H1 (cell line): ENCODE measurements around the gene PHLPP1. TPM values are rescaled to one million over a fixed set of nuclear protein-coding genes. Genes with fewer than 3 reads are reported as not detected.

Experiments used
- ASH2L ChIP-seq: fragments of 200-600, 300-600 bp; sonication (generic); IDR thresholded peaks from one replicate; pipeline ENCODE4 v1.7.1; 2017; ENCODE audit warnings: low read length
- ATF2 ChIP-seq: IDR thresholded peaks from 2 replicates; pipeline ENCODE4 v1.6.1; 2012; ENCODE audit warnings: low read length, inconsistent platforms
- BACH1 ChIP-seq: IDR thresholded peaks from 2 replicates; pipeline ENCODE4 v1.6.1; 2012; ENCODE audit warnings: low read length, improper control_type of control experiment
- CEBPB ChIP-seq: IDR thresholded peaks from 2 replicates; pipeline ENCODE4 v1.6.1; 2012; ENCODE audit warnings: low read depth, low read length
- E2F6 ChIP-seq: IDR thresholded peaks from 2 replicates; pipeline ENCODE4 v1.6.1; 2012; ENCODE audit warnings: inconsistent platforms
- EP300 ChIP-seq, 2 experiments: IDR thresholded peaks; 1 replicate in 1 of 2; 2 replicates in 1 of 2; pipeline ENCODE4 v1.6.1; 2011 to 2012; ENCODE audit warnings: low read depth in 2 of 2, low read length in 2 of 2, mild to moderate bottlenecking in 2 of 2, borderline replicate concordance in 1 of 2, inconsistent platforms in 1 of 2, moderate library complexity in 1 of 2
- EZH2 ChIP-seq: fragments of 200-600 bp; sonication (generic); IDR thresholded peaks from 2 replicates; pipeline ENCODE4 v1.7.1; 2012; ENCODE audit warnings: low read depth, mild to moderate bottlenecking, moderate library complexity, low read length, inconsistent platforms; ENCODE audit not compliant: severe bottlenecking
- GABPA ChIP-seq: IDR thresholded peaks from 2 replicates; pipeline ENCODE4 v1.6.1; 2011; ENCODE audit warnings: mild to moderate bottlenecking, low read length, moderate library complexity, borderline replicate concordance; ENCODE audit not compliant: insufficient read depth
- GTF2F1 ChIP-seq: IDR thresholded peaks from 2 replicates; pipeline ENCODE4 v1.6.1; 2012; ENCODE audit warnings: low read depth, low read length, improper control_type of control experiment, borderline replicate concordance
- KDM1A ChIP-seq: fragments of 200-600, 300-600 bp; sonication (generic); IDR thresholded peaks from 2 replicates; pipeline ENCODE4 v1.7.1; 2016; ENCODE audit warnings: mild to moderate bottlenecking, low read length, borderline replicate concordance
- MAFK ChIP-seq: IDR thresholded peaks from 2 replicates; pipeline ENCODE4 v1.6.1; 2012; ENCODE audit warnings: low read depth, mild to moderate bottlenecking, improper control_type of control experiment, low read length
- MAX ChIP-seq: IDR thresholded peaks from 2 replicates; pipeline ENCODE4 v1.6.1; 2012; ENCODE audit warnings: inconsistent platforms
- PHF8 ChIP-seq: fragments of 200-600 bp; sonication (generic); conservative IDR thresholded peaks from 2 replicates; pipeline ENCODE4 v1.7.1; 2012; ENCODE audit warnings: low read depth, mild to moderate bottlenecking, inconsistent platforms, low read length, moderate library complexity
- POLR2A ChIP-seq, 2 experiments: IDR thresholded peaks; 1 replicate in 1 of 2; 2 replicates in 1 of 2; pipeline ENCODE4 v1.6.1; 2011; ENCODE audit warnings: low read depth in 2 of 2, low read length in 2 of 2, mild to moderate bottlenecking in 2 of 2; ENCODE audit errors: control extremely low read depth in 1 of 2
- POU5F1 ChIP-seq: IDR thresholded peaks from 2 replicates; pipeline ENCODE4 v1.6.1; 2011; ENCODE audit warnings: low read depth, mild to moderate bottlenecking, low read length, moderate library complexity
- RFX5 ChIP-seq: IDR thresholded peaks from 2 replicates; pipeline ENCODE4 v1.6.1; 2011; ENCODE audit warnings: low read depth, low read length, improper control_type of control experiment, borderline replicate concordance
- RNF2 ChIP-seq: fragments of 200-900, 300-1000 bp; sonication (generic); IDR thresholded peaks from 2 replicates; pipeline ENCODE4 v1.7.1; 2016; ENCODE audit warnings: borderline replicate concordance, low read depth, mild to moderate bottlenecking, antibody characterized with exemption, low read length; ENCODE audit not compliant: poor library complexity, severe bottlenecking; ENCODE audit errors: missing control alignments
- RXRA ChIP-seq: IDR thresholded peaks from 2 replicates; pipeline ENCODE4 v1.6.1; 2011; ENCODE audit warnings: low read depth, mild to moderate bottlenecking, low read length, moderate library complexity; ENCODE audit not compliant: insufficient read depth
- SAP30 ChIP-seq: fragments of 300-600 bp; sonication (generic); IDR thresholded peaks from 2 replicates; pipeline ENCODE4 v1.7.1; 2012; ENCODE audit warnings: low read length, moderate library complexity, mild to moderate bottlenecking, inconsistent platforms; ENCODE audit not compliant: insufficient read depth, insufficient replicate concordance
- SIRT6 ChIP-seq: IDR thresholded peaks from one replicate; pipeline ENCODE4 v1.7.1; 2012; ENCODE audit warnings: low read length, inconsistent platforms
- SP2 ChIP-seq: IDR thresholded peaks from 2 replicates; pipeline ENCODE4 v1.6.1; 2012; ENCODE audit warnings: mild to moderate bottlenecking, low read length, inconsistent platforms
- SUZ12 ChIP-seq: fragments of 200-600 bp; sonication (generic); IDR thresholded peaks from 2 replicates; pipeline ENCODE4 v1.6.1; 2012; ENCODE audit warnings: mild to moderate bottlenecking, inconsistent platforms, low read length, moderate library complexity, mixed read lengths
- YY1 ChIP-seq: IDR thresholded peaks from 2 replicates; pipeline ENCODE4 v1.6.1; 2011; ENCODE audit warnings: low read depth, mild to moderate bottlenecking, low read length
- ZNF274 ChIP-seq: IDR thresholded peaks from 2 replicates; pipeline ENCODE4 v1.7.0; 2012; ENCODE audit warnings: low read length, borderline replicate concordance; ENCODE audit errors: extremely low read depth
- polyA plus RNA-seq, 7 experiments: library from polyadenylated mRNA; depleted of rRNA in 3 of 7; stranded (reverse) in 5 of 7; unstranded in 2 of 7; fragments of >200 nt in 5 of 7; fragments of 200-250 nt in 2 of 7; gene quantifications; 1 replicate in 5 of 7; 2 replicates in 1 of 7; 4 replicates in 1 of 7; pipeline versions ENCODE4 v1.2.1 to v1.2.3, GENCODE V29; 2011 to 2013; ENCODE audit warnings: missing spikeins in 2 of 7, mixed read lengths in 2 of 7
- total RNA-seq: library from RNA; stranded (reverse); fragmentation: NEBNext Ultra II Directional; extraction: Animal tissue kit (Norgen Biotek cat#: 25700); gene quantifications from 2 replicates; pipeline ENCODE4 v1.2.1, GENCODE V29; 2021

PHLPP1 gene
- total and polyA plus RNA-seq, 2 of the 8 experiments (the other 6 are each of a cell fraction or from before 2014, with no cell fraction given): 28.0 to 66.3 TPM

- TF ChIP-seq EP300 (IDR thresholded peaks at IDR 0.05; ENCODE audit: borderline replicate concordance in 1 of 2, low read depth in 2 of 2, low read length in 2 of 2) (no peak), SIRT6 (no peak), CEBPB (no peak), YY1 (no peak), POLR2A (IDR thresholded peaks at IDR 0.05; ENCODE audit: control extremely low read depth in 1 of 2, low read depth in 2 of 2, low read length in 2 of 2) (peak; percentile 10 to 64), RNF2 (no peak), MAX (no peak), ASH2L (no peak), BACH1 (no peak), MAFK (no peak), PHF8 (peak; percentile 69), KDM1A (no peak), RXRA (no peak), POU5F1 (no peak), E2F6 (0 out of 2 replicates have a peak, but pooled peaks have one; percentile 1), ZNF274 (no peak), GABPA (no peak), RFX5 (no peak), ATF2 (no peak), SP2 (no peak), GTF2F1 (no peak), SAP30 (no peak), SUZ12 (no peak), EZH2 (no peak)
Observed at GRCh38 chr18:62715436-62715758, at the start of gene PHLPP1 (continued).
